ENCODE data around the gene GABRR1. TPM values are rescaled to one million over a fixed set of nuclear protein-coding genes. Genes with fewer than 3 reads are reported as not detected.

GABRR1 gene
- total RNA-seq, 4 donors from 2014 or later = 0.20 to 0.25 TPM; not detected in 2

- no peak overlapping the region for H3K4me3 ChIP-seq
- intact Hi-C loops (cut with DNase I; ENCODE audit: low total_unique reads) (no loop called here), in situ Hi-C loops (cut with MboI; ENCODE audit: low sequenced_read_pairs in 4 of 4) (no loop called here)
- H3K4me1 ChIP-seq = no peaks in the 10 kb centered on the region
- H3K36me3 ChIP-seq = no peaks in the 10 kb centered on the region
- DNase-seq (no peak), ATAC-seq (no peak)
- H3K9me3 ChIP-seq = no peaks in the 10 kb centered on the region
- no peaks in the 10 kb centered on the region for H3K27me3 ChIP-seq
- H3K27ac ChIP-seq = no peak overlapping the region
- TF ChIP-seq CTCF (IDR thresholded peaks at IDR 0.05 in 4 of 5, conservative IDR thresholded peaks at IDR 0.05 in 1 of 5) = no peak
- no peak for TF ChIP-seq POLR2A (IDR thresholded peaks at IDR 0.05)
These were observed 40.6 kb upstream of the GABRR1 start for GRCh38 chr6:89257781-89258180.

DNA sequence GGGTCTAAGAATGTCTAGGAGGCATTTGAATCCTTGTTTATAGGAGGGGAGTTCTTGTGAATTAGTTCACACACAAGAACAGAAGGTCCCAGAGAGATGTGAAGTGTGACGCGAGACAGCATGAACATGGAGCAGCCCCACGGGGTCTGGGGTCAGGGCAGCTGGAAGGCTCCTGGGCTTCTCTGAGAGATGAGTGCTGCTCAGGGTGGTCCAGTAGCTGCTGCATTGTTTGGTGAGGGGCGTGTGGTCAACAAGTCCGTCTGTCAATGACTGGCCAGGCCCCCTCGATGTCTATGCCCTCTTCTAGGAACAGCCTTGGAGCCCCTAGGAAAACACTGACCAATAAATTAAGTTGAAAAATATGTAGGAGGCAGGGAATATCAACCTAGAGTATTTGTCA lies 40.2 kb upstream of the GABRR1 start:
- intact Hi-C loops (cut with DNase I; ENCODE audit: low total_unique reads) = no loop called here
- no peaks in the 10 kb centered on the region for H3K36me3 ChIP-seq
- H3K27ac ChIP-seq = no peak overlapping the region
- H3K27me3 ChIP-seq = no peaks in the 10 kb centered on the region
- H3K4me1 ChIP-seq = no peaks in the 10 kb centered on the region
- no peak for TF ChIP-seq CTCF (IDR thresholded peaks at IDR 0.05 in 4 of 5, conservative IDR thresholded peaks at IDR 0.05 in 1 of 5)
- no peak for TF ChIP-seq POLR2A (IDR thresholded peaks at IDR 0.05)
- no peak for DNase-seq
- ATAC-seq = no peak
- H3K9me3 ChIP-seq = no peaks in the 10 kb centered on the region
- in situ Hi-C loops (cut with MboI; ENCODE audit: low sequenced_read_pairs in 4 of 4) = no loop called here
- no peak overlapping the region for H3K4me3 ChIP-seq

- H3K4me1 ChIP-seq = no peaks in the 10 kb centered on the region
- no peaks in the 10 kb centered on the region for H3K27me3 ChIP-seq
- in situ Hi-C loops (cut with MboI; ENCODE audit: low sequenced_read_pairs in 4 of 4) (no loop called here), intact Hi-C loops (cut with DNase I; ENCODE audit: low total_unique reads) (no loop called here)
- TF ChIP-seq CTCF (IDR thresholded peaks at IDR 0.05 in 4 of 5, conservative IDR thresholded peaks at IDR 0.05 in 1 of 5) = no peak
- no peak for TF ChIP-seq POLR2A (IDR thresholded peaks at IDR 0.05)
- no peaks in the 10 kb centered on the region for H3K36me3 ChIP-seq
- no peak overlapping the region for H3K27ac ChIP-seq
- H3K9me3 ChIP-seq = no peaks in the 10 kb centered on the region
- DNase-seq (no peak), ATAC-seq (no peak)
- H3K4me3 ChIP-seq = no peak overlapping the region
These were observed 38.3 kb upstream of the GABRR1 start for GRCh38 chr6:89255417-89255816.

GRCh38 chr6:89254569-89254968 lies 37.4 kb upstream of the GABRR1 start:
- TF ChIP-seq CTCF (IDR thresholded peaks at IDR 0.05 in 4 of 5, conservative IDR thresholded peaks at IDR 0.05 in 1 of 5) = no peak
- TF ChIP-seq POLR2A (IDR thresholded peaks at IDR 0.05) = no peak
- intact Hi-C loops (cut with DNase I; ENCODE audit: low total_unique reads) = no loop called here
- H3K27ac ChIP-seq = no peak overlapping the region
- H3K9me3 ChIP-seq = no peaks in the 10 kb centered on the region
- no peak overlapping the region for H3K4me3 ChIP-seq
- H3K36me3 ChIP-seq = no peaks in the 10 kb centered on the region
- in situ Hi-C loops (cut with MboI; ENCODE audit: low sequenced_read_pairs in 4 of 4) = no loop called here
- no peak for DNase-seq
- H3K27me3 ChIP-seq = no peaks in the 10 kb centered on the region
- H3K4me1 ChIP-seq = no peaks in the 10 kb centered on the region
- no peak for ATAC-seq

DNA sequence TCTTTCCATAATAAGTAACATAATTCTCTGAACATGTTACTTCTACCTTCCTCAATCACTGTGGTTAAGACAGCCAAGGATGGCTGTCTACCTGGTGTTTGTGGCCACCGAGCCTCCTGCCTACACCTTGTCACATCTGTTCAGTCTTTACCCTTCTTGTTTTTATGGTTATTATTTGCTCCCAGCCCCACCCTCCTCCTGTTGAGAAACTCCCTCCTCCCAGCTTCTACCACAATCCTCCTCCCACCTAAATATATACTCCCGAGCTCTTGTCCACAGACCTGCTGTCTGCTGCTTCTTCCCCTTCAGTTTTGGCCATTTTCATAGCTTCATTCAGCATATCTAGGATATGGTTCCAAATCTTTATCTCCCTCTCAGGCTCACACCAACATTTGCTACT lies 35.7 kb upstream of the GABRR1 start:
- H3K27me3 ChIP-seq = no peaks in the 10 kb centered on the region
- no peaks in the 10 kb centered on the region for H3K4me1 ChIP-seq
- TF ChIP-seq POLR2A (IDR thresholded peaks at IDR 0.05) = no peak
- TF ChIP-seq CTCF (IDR thresholded peaks at IDR 0.05 in 4 of 5, conservative IDR thresholded peaks at IDR 0.05 in 1 of 5) = no peak
- no peak overlapping the region for H3K27ac ChIP-seq
- H3K9me3 ChIP-seq = no peaks in the 10 kb centered on the region
- no peaks in the 10 kb centered on the region for H3K36me3 ChIP-seq
- ATAC-seq (no peak), DNase-seq (no peak)
- intact Hi-C loops (cut with DNase I; ENCODE audit: low total_unique reads) = no loop called here
- in situ Hi-C loops (cut with MboI; ENCODE audit: low sequenced_read_pairs in 4 of 4) = no loop called here
- no peak overlapping the region for H3K4me3 ChIP-seq

Measured in gastrocnemius medialis (tissue), 4 donors.